Measurements from ENCODE around the gene FLT3LG.

The FLT3LG gene

DNA sequence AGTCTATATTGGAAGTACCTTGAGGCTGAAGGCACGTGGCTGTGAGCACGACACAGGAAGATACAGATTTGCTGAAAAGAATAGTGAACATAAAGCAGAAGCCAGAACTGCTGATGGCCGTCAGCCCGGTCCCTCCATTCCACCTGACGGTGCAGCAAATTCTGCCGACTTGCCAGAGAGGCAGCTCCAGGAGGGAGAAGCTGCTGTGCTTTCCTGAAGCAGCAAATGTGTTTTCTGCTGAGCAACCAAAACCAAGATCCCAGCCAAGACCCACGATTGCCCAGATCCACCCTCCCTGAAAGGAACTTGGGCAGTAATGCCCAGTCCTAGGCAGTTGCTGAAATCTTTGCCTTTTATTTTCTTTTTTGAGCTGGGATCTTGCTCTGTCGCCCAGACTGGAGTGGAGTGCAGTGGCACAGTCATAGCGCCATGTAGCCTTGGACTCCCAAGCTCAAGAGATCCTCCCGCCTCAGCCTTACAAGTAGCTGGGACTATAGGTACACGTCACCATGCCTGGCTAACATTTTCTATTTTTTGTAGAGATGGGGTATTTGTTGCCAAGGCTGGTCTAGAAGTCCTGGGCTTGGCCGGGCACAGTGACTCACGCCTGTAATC lies 46.8 kb downstream of the FLT3LG start:
- no peak for DNase-seq

DNA sequence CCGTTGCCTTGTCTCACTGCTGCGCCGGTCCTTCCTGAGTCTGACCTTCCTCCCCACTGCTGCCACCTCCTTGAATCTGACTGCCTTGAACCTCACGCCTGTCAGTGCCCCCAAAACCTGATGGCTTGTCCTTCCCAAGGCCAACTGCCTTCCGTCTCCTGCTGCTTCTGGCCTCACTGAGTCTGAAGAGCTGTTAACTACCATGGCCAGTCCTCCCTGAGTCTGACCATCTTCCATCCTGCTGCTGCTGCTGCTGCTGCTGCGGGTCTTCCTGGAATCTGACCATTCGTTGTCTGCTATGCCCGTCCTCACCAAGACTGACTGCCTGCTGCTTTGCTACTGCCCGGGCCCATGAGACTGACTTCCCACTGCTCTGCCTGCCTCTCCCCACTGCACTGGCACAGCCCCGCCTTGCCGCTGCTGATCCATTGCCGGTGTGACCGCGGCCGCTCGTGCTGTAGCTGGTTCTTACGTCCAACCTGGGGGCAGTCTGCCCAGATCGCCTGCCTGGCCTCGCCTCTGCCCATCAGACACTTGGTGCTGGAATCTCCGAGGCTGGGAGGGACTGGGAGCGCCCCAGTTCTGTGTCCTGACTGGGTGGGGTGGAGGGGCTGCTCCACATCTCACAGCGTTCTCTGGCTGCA lies 50.9 kb downstream of the FLT3LG start:
- DNase-seq, result no peak

DNA sequence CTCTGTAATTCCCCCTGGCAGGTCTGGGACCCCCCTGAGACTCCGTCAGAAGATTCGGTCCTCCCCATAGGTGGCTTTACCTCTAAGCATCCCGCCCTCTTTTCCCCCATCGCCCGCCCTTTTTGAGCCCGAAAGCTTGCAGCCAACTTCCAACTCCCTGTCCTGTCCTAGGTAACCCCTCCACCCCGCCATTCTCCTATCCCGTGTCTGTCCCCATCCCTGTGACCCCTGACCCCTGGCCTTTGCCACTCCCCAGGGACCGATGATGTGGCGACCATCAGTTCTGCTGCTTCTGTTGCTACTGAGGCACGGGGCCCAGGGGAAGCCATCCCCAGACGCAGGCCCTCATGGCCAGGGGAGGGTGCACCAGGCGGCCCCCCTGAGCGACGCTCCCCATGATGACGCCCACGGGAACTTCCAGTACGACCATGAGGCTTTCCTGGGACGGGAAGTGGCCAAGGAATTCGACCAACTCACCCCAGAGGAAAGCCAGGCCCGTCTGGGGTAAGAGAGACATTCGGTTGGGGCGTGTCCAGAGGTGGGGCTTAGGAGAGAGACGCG lies 54.3 kb downstream of the FLT3LG start:
- no peak for DNase-seq

DNA sequence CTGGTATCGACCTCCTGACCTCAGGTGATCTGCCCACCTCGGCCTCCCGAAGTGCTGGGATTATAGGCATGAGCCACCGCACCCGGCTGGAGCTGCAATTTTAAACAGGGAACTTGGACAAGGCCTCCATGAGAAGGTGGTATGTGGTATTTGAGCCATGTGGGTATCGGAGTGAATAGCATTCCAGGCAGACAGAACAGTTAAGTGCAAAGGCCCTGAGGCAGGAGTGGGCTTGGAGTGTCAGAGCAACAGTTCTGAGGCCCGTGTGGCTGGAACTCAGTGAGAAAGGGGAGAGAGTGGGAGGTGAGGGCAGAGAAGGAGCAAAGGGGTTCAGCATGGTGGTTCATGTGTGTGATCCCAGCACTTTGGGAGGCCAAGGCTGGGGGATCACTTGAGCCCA lies 56.7 kb downstream of the FLT3LG start:
- DNase-seq, result no peak

DNA sequence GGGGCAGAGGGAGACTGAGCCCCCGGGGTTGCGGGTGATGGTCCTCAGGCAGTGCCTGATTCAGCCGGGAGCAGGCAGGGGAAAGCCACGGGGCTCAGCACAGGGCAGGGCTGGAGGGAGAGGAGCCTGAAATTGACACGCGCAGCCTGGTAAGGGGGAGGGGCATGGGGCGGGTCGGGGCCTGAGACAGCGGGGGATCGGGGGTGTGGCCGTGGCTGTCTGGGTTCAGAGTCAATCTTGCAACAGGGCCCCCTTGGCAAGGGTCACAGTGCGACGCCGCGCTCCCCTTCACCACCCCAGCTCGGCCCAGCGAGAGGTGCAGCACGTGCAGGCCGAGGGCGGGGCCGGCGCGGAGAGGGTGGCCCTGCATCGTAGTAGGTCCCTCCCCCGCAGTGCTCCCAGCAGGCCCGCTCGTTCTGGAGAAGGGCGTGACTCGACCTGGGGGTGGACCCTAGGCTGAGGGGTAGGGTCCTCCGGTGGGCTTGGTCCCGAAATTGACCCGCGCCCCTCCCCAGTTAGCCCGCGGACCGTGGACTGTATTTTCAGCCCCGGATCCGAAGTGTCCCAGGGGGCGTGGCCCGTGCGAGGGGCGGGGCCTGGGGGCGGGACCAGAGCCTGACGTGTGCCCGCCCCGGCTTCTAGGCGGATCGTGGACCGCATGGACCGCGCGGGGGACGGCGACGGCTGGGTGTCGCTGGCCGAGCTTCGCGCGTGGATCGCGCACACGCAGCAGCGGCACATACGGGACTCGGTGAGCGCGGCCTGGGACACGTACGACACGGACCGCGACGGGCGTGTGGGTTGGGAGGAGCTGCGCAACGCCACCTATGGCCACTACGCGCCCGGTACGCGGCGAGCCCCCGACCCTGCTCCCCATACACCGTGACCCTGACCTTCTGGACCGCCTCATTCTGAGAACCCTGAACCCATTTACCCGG lies 59.8 kb downstream of the FLT3LG start:
- DNase-seq, result peak; percentile 47

DNA sequence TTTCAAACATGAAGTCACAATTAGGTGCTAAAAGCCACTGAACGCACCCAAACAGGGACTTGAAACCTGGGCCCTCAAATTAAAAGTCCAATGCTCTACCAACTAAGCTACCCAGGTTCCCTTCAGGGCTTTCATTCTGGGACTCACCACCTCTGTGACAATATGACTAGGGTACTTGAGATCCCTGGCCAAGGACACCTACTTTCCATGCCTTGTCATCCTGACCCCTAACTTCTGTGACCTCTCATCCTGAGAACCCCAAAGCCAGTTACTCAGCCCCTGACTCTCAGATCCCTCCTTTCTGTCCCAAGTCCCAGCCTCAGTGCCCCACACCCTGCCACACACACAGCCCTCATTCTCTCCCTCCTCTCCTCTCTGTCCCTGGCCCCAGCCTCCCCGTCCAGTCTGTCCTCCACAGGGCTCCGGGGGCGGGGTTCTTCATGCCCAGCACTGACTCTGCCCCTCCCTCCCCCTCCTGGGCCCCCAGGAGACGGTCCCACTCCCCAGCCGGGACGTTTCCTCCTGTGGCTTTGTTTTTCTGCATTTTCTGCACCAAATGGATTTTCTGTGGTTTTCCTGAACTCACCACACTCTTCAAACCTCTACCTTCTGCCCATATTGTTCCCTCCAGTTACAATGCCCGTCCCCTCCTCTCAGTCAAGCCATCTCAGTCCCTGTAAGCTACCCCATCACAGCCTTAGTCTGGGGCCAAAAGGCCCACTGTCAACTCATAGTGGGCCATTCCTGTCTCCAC lies 60.8 kb downstream of the FLT3LG start:
- no peak for DNase-seq
